Ovary (tissue), 9 donors: ENCODE results near the gene DPM1. TPM values are rescaled to one million over a fixed set of nuclear protein-coding genes. Genes with fewer than 3 reads are reported as not detected.

Experiments
- DNase-seq, 5 donors: peaks; one replicate each; pipeline ENCODE4 v3.0.0-alpha.2; 2019 to 2020
- H3K27ac ChIP-seq, 2 donors: fragments of 200-600 bp; one replicate each; pipeline versions ENCODE4 v1.5.1 to v1.8.0; 2019 to 2022
- H3K27me3 ChIP-seq: fragments of 200-600 bp; one replicate; pipeline ENCODE4 v1.8.0; 2022
- H3K36me3 ChIP-seq: fragments of 200-600 bp; sonication (generic); one replicate; pipeline ENCODE4 v1.5.1; 2019
- H3K4me1 ChIP-seq: one replicate; pipeline ENCODE4 v1.8.1; 2013; ENCODE audit warnings: mild to moderate bottlenecking, moderate library complexity; ENCODE audit not compliant: insufficient read depth
- H3K4me3 ChIP-seq: fragments of 200-600 bp; sonication (generic); one replicate; pipeline ENCODE4 v1.5.1; 2017
- H3K9me3 ChIP-seq, 2 donors: fragments of 200-600 bp in 1 of 2; sonication (generic) in 1 of 2; one replicate each; pipeline versions ENCODE4 v1.5.1 to v1.8.1; 2013 to 2019; ENCODE audit warnings: mild to moderate bottlenecking in 1 of 2, moderate library complexity in 1 of 2
- CTCF ChIP-seq, 3 donors: fragments of 450-650 bp in 2 of 3; fragments of 200-600 bp in 1 of 3; IDR thresholded peaks; one replicate each; pipeline versions ENCODE4 v1.5.1 to v1.8.0; 2016 to 2022; ENCODE audit warnings: antibody characterized with exemption in 3 of 3, mild to moderate bottlenecking in 1 of 3
- EP300 ChIP-seq: sonication (generic); formaldehyde crosslinking; IDR thresholded peaks from one replicate; pipeline ENCODE4 v1.6.1; 2017; ENCODE audit warnings: antibody characterized with exemption
- POLR2A ChIP-seq: fragments of 450-650 bp; IDR thresholded peaks from one replicate; pipeline ENCODE4 v1.6.1; 2017; ENCODE audit warnings: antibody characterized with exemption, mild to moderate bottlenecking, moderate library complexity
- WGBS, 3 donors: extraction: QIAGEN DNeasy Blood & Tissue Kit in 1 of 3; methylation state at CpG; one replicate each; pipeline versions ENCODE4 v1.1.5 to v1.1.7; 2013 to 2017; 5-methylcytosine and 5-hydroxymethylcytosine counted together
- intact Hi-C, 4 donors: fragments of 100-400 bp; cut with DNase I; formaldehyde crosslinking; loops; one replicate each; pipeline versions ENCODE4 v1.11.0 to v1.15.1; 2022 to 2023
- polyA plus RNA-seq, 2 donors: library from polyadenylated mRNA; stranded (reverse); fragments of 200-250 nt in 1 of 2; fragments of 350-450 nt in 1 of 2; fragmentation: Illumina TruSeq in 1 of 2; extraction: RNeasy Lipid Tissue Mini Kit (QIAGEN cat#74804) in 1 of 2; gene quantifications; one replicate each; pipeline ENCODE4 v1.2.3, GENCODE V29; 2013 to 2014
- total RNA-seq, 7 donors: library from RNA; depleted of rRNA in 2 of 7; stranded (reverse); fragments of >200 nt in 2 of 7; fragmentation: NEBNext Ultra II Directional in 3 of 7; extraction: Animal tissue kit (Norgen Biotek cat#: 25700) in 3 of 7; gene quantifications; one replicate each; pipeline versions ENCODE4 v1.1.0 to v1.2.4, GENCODE V29; 2016 to 2023
- donor health status: DM: no; HTN: no; CAD: no; lungs with moderate emphysema.
- donor health status: DM: no; HTN: no; CAD: no.
- donor health status: Bipolar disorder and iron deficiency.
- donor health status: DM: yes; HTN: yes; CAD: no.
- donor health status: DM: no; HTN: no; CAD: no.
- donor health status: DM: yes; HTN: yes; CAD: no.

The DPM1 gene
- total and polyA plus RNA-seq, 9 donors, result 31.1 to 53.8 (median 38.1) TPM

GRCh38 chr20:50957276-50957675 lies 1.1 kb downstream of the DPM1 start:
- H3K4me1 ChIP-seq, result peaks cover 15% of the 10 kb centered on the region
- WGBS, 3 donors, result 5 to 11% (median 7%) methylated on average over 7 of the region's 7 CpGs
- no peaks in the 10 kb centered on the region for H3K36me3 ChIP-seq
- intact Hi-C loops, result no loop called here
- no peaks in the 10 kb centered on the region for H3K27me3 ChIP-seq
- TF ChIP-seq CTCF (IDR thresholded peaks at IDR 0.05) (no peak), POLR2A (no peak), EP300 (no peak)
- H3K4me3 ChIP-seq, result peak overlapping the region; percentile 85
- H3K27ac ChIP-seq, result no peak overlapping the region
- H3K9me3 ChIP-seq, result no peaks in the 10 kb centered on the region
- no peak for DNase-seq

- no peak for DNase-seq
- Histone ChIP-seq H3K4me3 (no peak overlapping the region), H3K27me3 (no peaks in the 10 kb centered on the region), H3K4me1 (peaks cover 6% of the 10 kb centered on the region), H3K27ac (no peak overlapping the region), H3K9me3 (no peaks in the 10 kb centered on the region), H3K36me3 (no peaks in the 10 kb centered on the region)
- TF ChIP-seq CTCF (IDR thresholded peaks at IDR 0.05) (no peak), EP300 (no peak), POLR2A (no peak)
- intact Hi-C loops, result no loop called here
Observed at GRCh38 chr20:50953821-50954220, 4.5 kb downstream of the DPM1 start.

GRCh38 chr20:50953196-50953595 lies 5.1 kb downstream of the DPM1 start:
- Histone ChIP-seq H3K27ac (no peak overlapping the region), H3K4me1 (peaks cover 6% of the 10 kb centered on the region), H3K4me3 (no peak overlapping the region), H3K27me3 (no peaks in the 10 kb centered on the region), H3K36me3 (no peaks in the 10 kb centered on the region), H3K9me3 (no peaks in the 10 kb centered on the region)
- WGBS, 3 donors, result 86 to 90% (median 88%) methylated on average over 2 of the region's 2 CpGs
- DNase-seq, result no peak
- intact Hi-C loops, result no loop called here
- TF ChIP-seq CTCF (IDR thresholded peaks at IDR 0.05) (no peak), EP300 (no peak), POLR2A (no peak)

GRCh38 chr20:50948132-50948785 lies 10.1 kb downstream of the DPM1 start:
- DNase-seq, result no peak
- H3K27me3 ChIP-seq, result no peaks in the 10 kb centered on the region
- H3K4me3 ChIP-seq, result no peak overlapping the region
- no peaks in the 10 kb centered on the region for H3K36me3 ChIP-seq
- no peaks in the 10 kb centered on the region for H3K4me1 ChIP-seq
- TF ChIP-seq EP300, result no peak
- intact Hi-C loops, result no loop called here
- 76 to 80% (median 76%) methylated on average over 4 of the region's 4 CpGs for WGBS, 3 donors
- H3K9me3 ChIP-seq, result no peaks in the 10 kb centered on the region
- H3K27ac ChIP-seq, result no peak overlapping the region

GRCh38 chr20:50943069-50943468 lies 15.3 kb downstream of the DPM1 start:
- intact Hi-C loops, result no loop called here
- Histone ChIP-seq H3K36me3 (peaks cover 2% of the 10 kb centered on the region), H3K9me3 (no peaks in the 10 kb centered on the region), H3K4me1 (no peaks in the 10 kb centered on the region), H3K27me3 (no peaks in the 10 kb centered on the region), H3K27ac (no peak overlapping the region), H3K4me3 (no peak overlapping the region)
- 91 to 94% (median 92%) methylated on average over 7 of the region's 7 CpGs for WGBS, 3 donors
- no peak for DNase-seq
- TF ChIP-seq CTCF (IDR thresholded peaks at IDR 0.05), result no peak
- no peak for TF ChIP-seq POLR2A
- TF ChIP-seq EP300, result no peak
